RPMI8226 (cell line): ENCODE measurements around the gene CDC27.
"Not testable (repeated sequence)": the region's sequence is repeated elsewhere in the genome, so short reads cannot be mapped to it uniquely, and the experiment has no call there.

Experiments
- DNase-seq: peaks from one replicate; pipeline ENCODE4 v3.0.0-alpha.2; 2015

Gene CDC27

GRCh38 chr17:47218896-47219430 is 29.9 kb upstream of the CDC27 start:
- DNase-seq = no peak

GRCh38 chr17:47217279-47217678 is 28.2 kb upstream of the CDC27 start:
- not testable (repeated sequence) for DNase-seq

DNA sequence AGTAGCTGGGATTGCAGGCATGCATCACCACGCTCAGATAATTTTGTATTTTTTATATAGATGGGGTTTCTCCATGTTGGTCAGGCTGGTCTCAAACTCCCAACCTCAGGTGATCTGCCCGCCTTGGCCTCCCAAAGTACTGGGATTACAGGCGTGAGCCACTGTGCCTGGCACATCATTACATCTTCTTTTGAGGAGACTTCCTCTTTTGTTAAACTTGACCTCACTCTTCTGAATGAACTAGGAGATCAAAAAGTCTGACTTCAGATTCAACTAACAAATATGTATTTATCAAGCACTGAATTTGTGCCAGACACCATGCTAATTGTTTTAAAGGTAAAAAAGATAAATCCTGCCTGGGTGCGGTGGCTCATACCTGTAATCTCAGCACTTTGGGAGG is 27.7 kb upstream of the CDC27 start:
- not testable (repeated sequence) for DNase-seq

DNA sequence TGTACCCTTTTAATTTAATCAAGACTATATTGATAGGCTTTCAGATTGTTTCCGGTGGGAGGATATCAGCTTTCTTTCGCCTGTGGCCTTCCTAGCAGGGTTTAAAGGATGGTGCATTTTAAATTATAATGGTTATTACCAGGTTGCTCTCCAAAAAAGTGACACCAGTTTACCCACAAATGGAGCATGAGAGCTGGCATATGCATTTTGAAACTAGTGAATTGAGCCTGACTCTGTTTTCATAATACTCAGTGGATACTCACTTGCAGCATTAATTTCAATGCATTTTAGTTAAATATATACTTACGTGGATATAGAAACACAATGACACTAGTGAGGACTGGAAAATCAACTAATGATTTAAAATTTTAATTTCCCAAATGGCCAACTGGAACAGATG is 25.8 kb upstream of the CDC27 start:
- no peak for DNase-seq

GRCh38 chr17:47213540-47213939 is 24.4 kb upstream of the CDC27 start:
- no peak for DNase-seq

- DNase-seq = no peak
Observed at GRCh38 chr17:47212458-47212857, 23.4 kb upstream of the CDC27 start.

GRCh38 chr17:47210779-47211178 is 21.7 kb upstream of the CDC27 start:
- DNase-seq = no peak

DNA sequence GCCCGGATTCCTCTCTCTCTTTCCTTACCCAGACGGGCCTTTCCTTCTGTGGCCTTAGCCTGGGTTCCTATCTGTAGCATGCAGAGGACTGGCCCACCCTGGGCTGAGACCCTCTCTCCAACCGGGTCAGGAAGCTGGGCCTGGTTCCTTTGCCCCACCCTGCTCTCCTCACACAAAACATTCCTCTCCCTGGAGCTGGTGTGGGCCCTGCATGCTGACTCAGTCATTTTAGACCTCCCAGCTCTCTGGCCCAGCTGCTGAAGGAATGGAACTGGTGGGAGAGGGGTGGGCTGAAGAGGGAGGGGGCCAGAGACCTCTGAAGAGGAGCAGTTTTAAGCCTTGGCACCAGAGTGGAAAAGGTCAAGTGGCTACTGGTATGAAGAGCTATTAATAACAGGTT is 21.0 kb upstream of the CDC27 start:
- no peak for DNase-seq

- no peak for DNase-seq
Observed at GRCh38 chr17:47209499-47209898, 20.4 kb upstream of the CDC27 start.

- DNase-seq = no peak
Observed at GRCh38 chr17:47208744-47209488, 19.8 kb upstream of the CDC27 start, which contains the start of gene MYL4. TSS of gene MYL4 (plus strand) at chr17:47209348. CDS start at chr17:47209423, 75 bp downstream.

DNA sequence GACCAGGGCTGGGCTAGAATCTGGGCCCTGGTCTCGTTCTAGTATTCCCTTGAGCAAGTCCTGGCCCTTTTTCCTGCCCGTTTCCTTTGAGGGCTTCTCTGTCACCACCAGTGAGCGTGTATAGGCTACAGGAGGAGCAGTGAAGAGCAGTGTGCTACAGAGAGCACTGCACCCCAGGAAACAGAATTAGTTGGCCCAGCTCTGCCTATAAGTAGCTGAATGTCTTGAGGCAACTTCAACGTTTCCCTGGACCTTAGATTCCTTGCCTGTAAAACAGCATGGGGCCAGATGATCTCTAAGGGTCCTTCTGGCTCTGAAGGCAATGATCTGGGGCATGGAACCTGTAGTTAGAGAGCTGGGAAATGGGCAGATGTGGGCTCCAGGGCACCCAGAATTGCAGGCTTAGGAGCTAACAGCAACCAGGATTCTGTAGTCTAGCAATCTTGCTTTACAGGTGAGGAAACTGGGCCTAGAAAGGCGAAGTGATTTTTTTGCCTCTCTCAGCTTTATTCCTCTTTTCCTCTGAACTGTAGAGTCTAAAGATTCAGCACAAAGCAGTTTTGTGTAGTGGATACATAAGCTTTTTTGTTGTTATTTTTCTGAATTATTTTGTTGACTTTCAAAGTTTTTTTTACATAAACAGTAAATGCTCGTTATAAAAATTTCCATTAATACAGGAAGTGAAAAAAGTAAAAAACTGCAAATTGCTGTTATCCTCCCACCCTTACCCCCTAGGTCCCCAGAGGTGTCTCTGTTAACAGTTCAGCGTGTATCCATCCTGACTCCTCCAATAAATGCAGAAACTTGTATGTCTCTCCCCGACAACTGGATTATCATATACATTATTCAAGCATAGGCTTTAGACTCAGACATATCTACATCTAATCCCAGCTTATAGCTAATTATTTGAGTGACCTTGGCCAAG is 18.3 kb upstream of the CDC27 start:
- no peak for DNase-seq

- DNase-seq = peak; percentile 94
Observed at GRCh38 chr17:47205419-47205963, 16.4 kb upstream of the CDC27 start.

DNA sequence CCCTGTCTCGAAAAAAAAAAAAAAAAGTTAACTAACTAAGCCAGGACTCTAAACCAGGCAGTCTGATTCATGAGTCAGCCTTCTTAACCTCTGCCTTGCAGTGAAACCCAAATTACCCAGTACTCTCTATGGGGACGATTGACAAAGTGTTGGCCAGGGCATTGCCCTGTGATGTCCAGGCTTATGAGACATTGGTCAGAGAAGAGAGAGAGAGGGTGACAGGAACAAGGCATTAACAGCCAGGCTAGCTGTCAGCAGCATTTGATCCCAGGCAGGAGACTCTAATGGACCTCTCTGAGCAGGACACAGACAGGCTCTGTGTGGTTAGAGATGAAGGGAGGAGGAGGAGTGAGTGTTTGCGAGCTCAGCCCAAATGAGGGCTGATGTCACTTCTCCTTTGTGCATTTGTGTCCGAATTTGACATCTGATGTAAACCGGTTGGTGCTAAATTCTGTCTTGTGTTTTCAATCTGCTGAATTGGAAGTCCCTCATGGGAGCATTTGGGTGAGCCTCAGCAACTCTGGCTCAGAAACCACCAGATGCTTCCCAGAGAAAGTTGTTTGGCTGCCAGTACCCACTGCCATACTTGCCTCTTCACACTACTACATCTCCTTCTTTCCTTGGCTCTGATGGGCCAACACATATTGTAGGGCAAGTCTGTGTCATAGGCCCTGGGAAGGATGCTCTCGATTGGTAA is 15.8 kb upstream of the CDC27 start:
- peak; percentile 85 for DNase-seq

GRCh38 chr17:47203984-47204721 is 15.1 kb upstream of the CDC27 start:
- peak; percentile 49 for DNase-seq

DNA sequence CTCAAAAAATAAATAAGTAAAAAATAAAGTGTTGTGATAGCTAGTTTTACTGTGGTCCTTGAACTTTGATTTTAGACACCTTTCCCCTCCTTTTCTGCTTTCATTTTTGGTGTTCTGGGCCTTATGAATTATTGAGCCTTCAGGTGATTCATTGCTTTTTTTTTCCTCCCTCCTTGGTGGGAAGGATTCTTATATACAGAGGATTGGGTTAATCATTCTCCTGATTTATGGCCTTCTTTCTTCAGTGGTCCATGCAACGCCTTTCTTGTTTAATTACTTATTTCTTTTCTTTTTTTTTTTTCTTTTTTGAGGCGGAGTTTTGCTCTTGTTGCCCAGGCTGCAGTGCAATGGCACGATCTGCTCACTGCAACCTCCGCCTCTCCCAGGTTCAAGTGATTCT is 12.1 kb upstream of the CDC27 start:
- DNase-seq = no peak

DNA sequence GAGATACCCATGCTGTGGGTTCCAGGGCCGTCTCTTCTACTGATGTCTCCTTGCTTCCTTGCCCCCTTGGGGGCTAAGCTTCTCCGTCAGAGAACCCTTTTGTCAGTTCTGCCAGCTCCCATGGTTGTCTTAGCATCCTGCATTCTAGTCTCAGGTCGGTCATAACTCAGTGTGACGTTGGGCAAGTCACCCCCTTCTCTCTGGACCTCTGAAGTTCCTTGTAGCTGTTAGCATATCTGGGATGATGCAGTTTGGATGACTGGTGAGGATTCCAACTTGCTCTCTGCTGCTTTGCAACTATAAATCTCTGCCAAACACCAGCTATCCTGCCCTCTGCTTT is 11.2 kb upstream of the CDC27 start:
- DNase-seq = no peak

GRCh38 chr17:47199627-47200324 is 10.7 kb upstream of the CDC27 start:
- DNase-seq = peak; percentile 48

DNA sequence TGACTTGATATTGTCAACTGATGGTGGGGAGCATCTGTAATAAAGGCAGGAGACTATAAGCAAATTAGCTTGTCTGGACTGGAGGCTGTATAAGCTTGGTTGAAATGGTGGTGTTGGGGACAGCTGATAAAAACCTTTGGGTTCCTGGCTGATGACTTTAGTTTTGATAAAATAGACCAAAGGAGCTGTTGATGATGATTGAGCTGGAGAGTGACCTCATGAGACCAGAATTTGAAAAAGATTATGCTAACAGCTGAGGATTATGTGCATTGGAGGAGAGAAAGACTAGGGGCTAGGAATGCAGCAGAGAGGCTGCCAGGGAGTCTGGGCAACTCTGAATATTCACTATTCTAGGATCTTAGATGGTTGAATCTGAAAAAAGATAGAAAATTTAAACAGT is 8.7 kb upstream of the CDC27 start:
- DNase-seq = no peak

DNA sequence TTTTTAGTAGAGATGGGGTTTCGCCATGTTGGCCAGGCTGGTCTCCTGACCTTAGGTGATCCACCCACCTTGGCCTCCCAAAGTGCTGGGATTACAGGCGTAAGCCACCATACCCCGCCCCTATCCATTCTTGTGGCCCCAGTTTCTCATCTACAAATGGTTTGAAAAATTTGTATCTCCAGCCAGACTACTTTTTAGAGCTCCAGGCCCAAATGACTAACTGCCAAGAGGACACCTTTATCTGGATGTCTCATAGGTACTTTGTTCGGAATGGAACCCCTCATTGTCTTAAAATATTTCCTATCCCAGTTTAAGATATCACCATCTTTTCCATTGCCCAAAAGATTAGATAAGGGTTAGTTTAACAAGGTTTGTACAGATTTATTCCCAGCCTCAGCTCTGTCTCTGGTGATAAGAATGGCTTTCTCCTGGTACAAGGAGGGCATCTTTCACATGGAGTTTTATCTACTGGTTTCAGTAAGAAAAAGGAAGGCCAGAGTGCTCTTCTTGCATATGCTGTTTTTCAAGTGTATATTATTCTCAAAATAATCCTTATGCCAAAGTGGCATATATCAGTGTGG is 4.9 kb upstream of the CDC27 start:
- no peak for DNase-seq

- DNase-seq = peak; percentile 27
Observed at GRCh38 chr17:47192554-47192953, 3.5 kb upstream of the CDC27 start.

- DNase-seq = no peak
Observed at GRCh38 chr17:47190770-47191169, 1.7 kb upstream of the CDC27 start.
